ENCODE results near the gene MIOX.

DNA sequence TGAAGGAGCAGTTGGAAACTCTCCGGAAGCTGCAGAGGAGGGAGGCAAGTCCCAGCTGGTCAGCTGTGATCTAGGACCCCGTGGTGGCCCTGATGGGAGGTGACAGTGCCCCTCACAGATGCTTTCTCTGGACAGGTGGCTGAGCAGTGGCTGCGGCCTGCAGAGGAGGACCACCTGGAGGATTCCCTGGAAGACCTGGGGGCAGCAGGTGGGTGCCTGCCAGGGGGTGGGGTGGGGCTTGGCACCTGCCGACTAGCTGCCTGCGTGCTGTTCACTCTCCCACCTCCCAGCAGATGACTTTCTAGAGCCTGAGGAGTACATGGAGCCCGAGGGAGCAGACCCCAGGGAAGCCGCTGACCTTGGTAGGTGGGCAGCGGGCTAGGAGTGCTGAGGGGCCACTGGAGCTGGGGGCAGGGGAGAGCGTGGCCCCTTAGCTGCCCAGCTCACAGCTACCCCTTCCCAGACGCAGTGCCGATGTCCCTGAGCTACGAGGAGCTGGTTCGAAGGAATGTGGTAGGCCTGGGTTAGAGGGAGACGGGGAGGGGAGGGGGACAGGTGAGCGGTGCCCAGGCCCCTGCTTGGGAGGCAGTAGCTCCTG lies 35.6 kb downstream of the MIOX start:
- TF ChIP-seq POLR2A (IDR thresholded peaks at IDR 0.05) (no peak), POLR2AphosphoS5 (IDR thresholded peaks at IDR 0.05) (no peak)
- TF ChIP-seq, protein P1, sequence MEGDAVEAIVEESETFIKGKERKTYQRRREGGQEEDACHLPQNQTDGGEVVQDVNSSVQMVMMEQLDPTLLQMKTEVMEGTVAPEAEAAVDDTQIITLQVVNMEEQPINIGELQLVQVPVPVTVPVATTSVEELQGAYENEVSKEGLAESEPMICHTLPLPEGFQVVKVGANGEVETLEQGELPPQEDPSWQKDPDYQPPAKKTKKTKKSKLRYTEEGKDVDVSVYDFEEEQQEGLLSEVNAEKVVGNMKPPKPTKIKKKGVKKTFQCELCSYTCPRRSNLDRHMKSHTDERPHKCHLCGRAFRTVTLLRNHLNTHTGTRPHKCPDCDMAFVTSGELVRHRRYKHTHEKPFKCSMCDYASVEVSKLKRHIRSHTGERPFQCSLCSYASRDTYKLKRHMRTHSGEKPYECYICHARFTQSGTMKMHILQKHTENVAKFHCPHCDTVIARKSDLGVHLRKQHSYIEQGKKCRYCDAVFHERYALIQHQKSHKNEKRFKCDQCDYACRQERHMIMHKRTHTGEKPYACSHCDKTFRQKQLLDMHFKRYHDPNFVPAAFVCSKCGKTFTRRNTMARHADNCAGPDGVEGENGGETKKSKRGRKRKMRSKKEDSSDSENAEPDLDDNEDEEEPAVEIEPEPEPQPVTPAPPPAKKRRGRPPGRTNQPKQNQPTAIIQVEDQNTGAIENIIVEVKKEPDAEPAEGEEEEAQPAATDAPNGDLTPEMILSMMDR (IDR thresholded peaks at IDR 0.05): no peak
